A549 (cell line): ENCODE measurements around the gene SDSL. TPM values are rescaled to one million over a fixed set of nuclear protein-coding genes. Genes with fewer than 3 reads are reported as not detected.
A peak's percentile ranks its signal among the peaks of the same experiment; 100 is the strongest.

Source experiments
- ATAC-seq, 2 experiments: fragments of 200-7000 bp in 1 of 2; fragments of >200 bp in 1 of 2; cut with Nextera tagmentation in 1 of 2; cut with Tn5 transposase in 1 of 2; 3 replicates each; pipeline versions ENCODE4 v1.8.0 to v1.9.1; 2018 to 2020; ENCODE audit warnings: mild to moderate bottlenecking in 1 of 2, moderate library complexity in 1 of 2
- CTCF ChIA-PET: fragments of 300-600 bp; sonication (Branson Sonifier 250); formaldehyde crosslinking; extraction: SDS; loops from one replicate; lab custom pipeline; 2021; ENCODE audit warnings: antibody characterized with exemption, inconsistent platforms; lab: Yijun Ruan, JAX
- POLR2A ChIA-PET: fragments of 350-600 bp; formaldehyde crosslinking; extraction: SDS; loops from one replicate; lab custom pipeline; 2021; ENCODE audit warnings: antibody characterized with exemption, inconsistent platforms; lab: Yijun Ruan, JAX
- DNase-seq, 2 experiments: peaks; one replicate each; pipeline versions ENCODE4 v3.0.0 to v3.0.0-alpha.2; 2011 to 2016; ENCODE audit warnings: low read depth in 1 of 2, low spot score in 1 of 2
- FAIRE-seq: peaks from 2 replicates; lab custom pipeline; 2011; peaks lifted over from hg19 to GRCh38; lab: Jason Lieb, UNC
- H3K27ac ChIP-seq, 2 experiments: fragments of >200 bp; sonication (Bioruptor Twin); formaldehyde crosslinking; 3 replicates each; pipeline ENCODE4 v1.5.1; 2016 to 2017
- H3K4me1 ChIP-seq: fragments of >200 bp; sonication (Bioruptor Twin); formaldehyde crosslinking; 3 replicates; pipeline ENCODE4 v1.6.1; 2016
- H3K4me2 ChIP-seq: fragments of >200 bp; sonication (Bioruptor Twin); formaldehyde crosslinking; 3 replicates; pipeline ENCODE4 v1.6.1; 2016
- H3K4me3 ChIP-seq: fragments of >200 bp; sonication (Bioruptor Twin); formaldehyde crosslinking; 3 replicates; pipeline ENCODE4 v1.5.1; 2016
- H3K9me3 ChIP-seq: fragments of >200 bp; sonication (Bioruptor Twin); formaldehyde crosslinking; 3 replicates; pipeline ENCODE4 v1.6.1; 2016
- CHD4 ChIP-seq: fragments of 200-600 bp; sonication (generic); IDR thresholded peaks from 2 replicates; pipeline ENCODE4 v1.6.1; 2016; ENCODE audit warnings: antibody characterized with exemption, mild to moderate bottlenecking, borderline replicate concordance
- EHF ChIP-seq: fragments of 250-450 bp; sonication (Bioruptor Pico); IDR thresholded peaks from 2 replicates; pipeline ENCODE4 v1.5.0; 2020; ENCODE audit warnings: mild to moderate bottlenecking
- EHMT2 ChIP-seq: fragments of 200-600 bp; sonication (generic); IDR thresholded peaks from 2 replicates; pipeline ENCODE4 v1.6.1; 2016; ENCODE audit warnings: antibody characterized with exemption, low read depth, mild to moderate bottlenecking, moderate library complexity
- FOSL2 ChIP-seq, 2 experiments: fragments of 450-650 bp in 1 of 2; fragments of >200 bp in 1 of 2; sonication (Bioruptor Twin) in 1 of 2; formaldehyde crosslinking; IDR thresholded peaks; 2 replicates each; pipeline versions ENCODE4 v1.5.0 to v1.6.1; 2016 to 2020; ENCODE audit warnings: mild to moderate bottlenecking in 1 of 2, moderate library complexity in 1 of 2
- HOXB13 ChIP-seq: fragments of 250-450 bp; sonication (Bioruptor Pico); IDR thresholded peaks from 2 replicates; pipeline ENCODE4 v1.5.0; 2020; ENCODE audit warnings: low read depth, mild to moderate bottlenecking, moderate library complexity
- JUNB ChIP-seq: fragments of >200 bp; sonication (Bioruptor Twin); formaldehyde crosslinking; IDR thresholded peaks from 2 replicates; pipeline ENCODE4 v1.6.1; 2016
- KDM1A ChIP-seq: fragments of 200-600 bp; sonication (generic); IDR thresholded peaks from 2 replicates; pipeline ENCODE4 v1.6.1; 2016; ENCODE audit warnings: low read depth, mild to moderate bottlenecking
- MAZ ChIP-seq: fragments of 150-350 bp; IDR thresholded peaks from 2 replicates; pipeline ENCODE4 v1.6.1; 2014; ENCODE audit warnings: antibody characterized with exemption, low read depth, low read length, borderline replicate concordance
- NPAS2 ChIP-seq: fragments of 250-450 bp; sonication (Bioruptor Pico); IDR thresholded peaks from 2 replicates; pipeline ENCODE4 v1.8.0; 2022; ENCODE audit warnings: mild to moderate bottlenecking, moderate library complexity, borderline replicate concordance
- PHF8 ChIP-seq: fragments of 200-600 bp; sonication (generic); IDR thresholded peaks from 2 replicates; pipeline ENCODE4 v1.6.1; 2016; ENCODE audit warnings: low read depth, mild to moderate bottlenecking, antibody characterized with exemption, moderate library complexity, borderline replicate concordance
- POLR2AphosphoS2 ChIP-seq: conservative IDR thresholded peaks from 2 replicates; pipeline ENCODE4 v1.6.1; 2012; ENCODE audit warnings: low read length, improper control_type of control experiment, inconsistent platforms
- RARB ChIP-seq: fragments of 250-450 bp; sonication (Bioruptor Pico); IDR thresholded peaks from 2 replicates; pipeline ENCODE4 v1.8.0; 2021; ENCODE audit warnings: mild to moderate bottlenecking, moderate library complexity
- RNF2 ChIP-seq: fragments of 200-600 bp; sonication (generic); IDR thresholded peaks from 2 replicates; pipeline ENCODE4 v1.6.1; 2016; ENCODE audit warnings: low read depth, mild to moderate bottlenecking, antibody characterized with exemption, moderate library complexity, borderline replicate concordance
- SREBF2 ChIP-seq: fragments of 450-650 bp; IDR thresholded peaks from 2 replicates; pipeline ENCODE4 v1.6.1; 2014; ENCODE audit warnings: mild to moderate bottlenecking, moderate library complexity
- TFCP2L1 ChIP-seq: fragments of 250-450 bp; sonication (Bioruptor Pico); IDR thresholded peaks from 2 replicates; pipeline ENCODE4 v1.5.0; 2021; ENCODE audit warnings: mild to moderate bottlenecking
- ZSCAN20 ChIP-seq: fragments of 250-450 bp; sonication (Bioruptor Pico); IDR thresholded peaks from 2 replicates; pipeline ENCODE4 v1.8.0; 2022; ENCODE audit warnings: mild to moderate bottlenecking, moderate library complexity
- whole genome bisulfite sequencing: methylation state at CpG from one replicate; pipeline ENCODE4 v1.1.6; 2017; ENCODE audit errors: missing lambda C conversion rate; 5-methylcytosine and 5-hydroxymethylcytosine counted together
- polyA plus RNA-seq, 4 experiments: library from polyadenylated mRNA; depleted of rRNA in 3 of 4; stranded (reverse); fragments of >200 nt; fragmentation: RNase III in 1 of 4; extraction: RNeasy Plus Mini Kit Qiagen cat#74134 plus additional on column Dnase treatment in 1 of 4; gene quantifications; 2 replicates in 3 of 4; 3 replicates in 1 of 4; pipeline ENCODE4 v1.2.3, GENCODE V29; 2011 to 2017
- TF ChIP-seq, protein P1 (sequence below): fragments of 200-600 bp; sonication (generic); IDR thresholded peaks from 2 replicates; pipeline ENCODE4 v1.6.1; 2016; ENCODE audit warnings: antibody characterized with exemption, mild to moderate bottlenecking, moderate library complexity
- TF ChIP-seq, protein P2 (sequence below): fragments of 250-450 bp; sonication (Bioruptor Pico); IDR thresholded peaks from 2 replicates; pipeline ENCODE4 v1.5.0; 2020; ENCODE audit warnings: low read depth, mild to moderate bottlenecking, moderate library complexity
- TF ChIP-seq, protein P3 (sequence below): fragments of >200 bp; sonication (Bioruptor Twin); formaldehyde crosslinking; IDR thresholded peaks from 2 replicates; pipeline ENCODE4 v1.6.1; 2016
- TF ChIP-seq, protein P4 (sequence below): fragments of 150-350 bp; IDR thresholded peaks from 2 replicates; pipeline ENCODE4 v1.6.1; 2014; ENCODE audit warnings: low read depth, mild to moderate bottlenecking, low read length

The SDSL gene
- polyA plus RNA-seq, 2 of the 4 experiments (the other 2 are of a cell fraction), result 21.0 to 26.7 TPM

DNA sequence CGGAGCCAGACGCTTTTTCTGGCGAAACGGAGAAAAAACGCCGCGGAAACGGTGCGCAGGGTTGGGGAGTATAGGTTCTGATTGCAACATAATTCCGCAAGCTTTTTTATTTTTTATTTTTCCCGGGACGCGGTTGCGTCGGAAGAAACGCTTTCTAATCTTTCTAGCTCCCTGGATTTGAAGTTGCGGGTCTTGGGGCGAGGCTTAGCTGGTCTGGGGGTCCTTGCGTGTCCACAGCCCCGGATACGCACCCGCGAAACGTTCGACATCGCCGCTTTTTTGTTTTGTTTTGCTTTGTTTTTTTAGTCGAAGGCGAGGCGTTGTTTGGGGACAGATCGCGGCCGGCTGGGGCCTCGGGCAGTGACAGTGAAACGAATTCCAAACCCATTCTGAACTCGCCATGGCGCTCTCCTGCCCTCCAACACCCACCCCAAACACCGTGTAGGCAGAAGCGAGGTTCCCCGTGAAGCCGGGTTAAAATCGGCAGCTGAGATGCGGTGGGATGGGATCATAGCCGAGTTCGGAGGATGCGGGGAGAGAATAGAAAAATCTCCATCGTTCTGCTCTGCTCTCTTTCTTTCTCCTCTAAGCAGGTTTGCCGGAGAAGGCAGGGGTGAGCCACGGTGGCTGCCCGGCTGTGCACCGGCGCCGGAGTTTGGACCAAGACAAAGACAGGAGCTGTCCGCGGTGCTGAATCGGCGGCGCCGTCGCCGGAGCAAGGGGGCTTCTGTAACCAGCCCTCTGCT is 57.6 kb downstream of the SDSL start:
- H3K4me2 ChIP-seq, result no peak overlapping the region
- no peak for FAIRE-seq

GRCh38 chr12:113480336-113480971 is 58.3 kb downstream of the SDSL start:
- 13% methylated on average over 9 of the region's 9 CpGs for WGBS
- no peak overlapping the region for H3K4me3 ChIP-seq
- TF ChIP-seq ZSCAN20 (CRISPR knock-in tag), result no peak
- TF ChIP-seq, protein P1, sequence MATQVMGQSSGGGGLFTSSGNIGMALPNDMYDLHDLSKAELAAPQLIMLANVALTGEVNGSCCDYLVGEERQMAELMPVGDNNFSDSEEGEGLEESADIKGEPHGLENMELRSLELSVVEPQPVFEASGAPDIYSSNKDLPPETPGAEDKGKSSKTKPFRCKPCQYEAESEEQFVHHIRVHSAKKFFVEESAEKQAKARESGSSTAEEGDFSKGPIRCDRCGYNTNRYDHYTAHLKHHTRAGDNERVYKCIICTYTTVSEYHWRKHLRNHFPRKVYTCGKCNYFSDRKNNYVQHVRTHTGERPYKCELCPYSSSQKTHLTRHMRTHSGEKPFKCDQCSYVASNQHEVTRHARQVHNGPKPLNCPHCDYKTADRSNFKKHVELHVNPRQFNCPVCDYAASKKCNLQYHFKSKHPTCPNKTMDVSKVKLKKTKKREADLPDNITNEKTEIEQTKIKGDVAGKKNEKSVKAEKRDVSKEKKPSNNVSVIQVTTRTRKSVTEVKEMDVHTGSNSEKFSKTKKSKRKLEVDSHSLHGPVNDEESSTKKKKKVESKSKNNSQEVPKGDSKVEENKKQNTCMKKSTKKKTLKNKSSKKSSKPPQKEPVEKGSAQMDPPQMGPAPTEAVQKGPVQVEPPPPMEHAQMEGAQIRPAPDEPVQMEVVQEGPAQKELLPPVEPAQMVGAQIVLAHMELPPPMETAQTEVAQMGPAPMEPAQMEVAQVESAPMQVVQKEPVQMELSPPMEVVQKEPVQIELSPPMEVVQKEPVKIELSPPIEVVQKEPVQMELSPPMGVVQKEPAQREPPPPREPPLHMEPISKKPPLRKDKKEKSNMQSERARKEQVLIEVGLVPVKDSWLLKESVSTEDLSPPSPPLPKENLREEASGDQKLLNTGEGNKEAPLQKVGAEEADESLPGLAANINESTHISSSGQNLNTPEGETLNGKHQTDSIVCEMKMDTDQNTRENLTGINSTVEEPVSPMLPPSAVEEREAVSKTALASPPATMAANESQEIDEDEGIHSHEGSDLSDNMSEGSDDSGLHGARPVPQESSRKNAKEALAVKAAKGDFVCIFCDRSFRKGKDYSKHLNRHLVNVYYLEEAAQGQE, result peak; percentile 83
- TF ChIP-seq, all 56 proteins: peak for 1
- DNase-seq, result no peak
- Histone ChIP-seq H3K9me3 (no peaks in the 10 kb centered on the region), H3K27ac (no peak overlapping the region), H3K4me1 (no peaks in the 10 kb centered on the region), H3K4me2 (no peak overlapping the region)
- ATAC-seq, result no peak
- ChIA-PET POLR2A (no interaction called here), CTCF (interaction anchor here (0.7 to 3.8 kb wide), 4 partner anchors 11 to 39 kb away, joined by 3 to 12 read pairs (median 3); no protein-coding TSS in a partner anchor)
- FAIRE-seq, result no peak

More for the DNA sequence above, 57.6 kb downstream of the SDSL start:
- Histone ChIP-seq H3K27ac (no peak overlapping the region), H3K4me1 (no peaks in the 10 kb centered on the region), H3K9me3 (no peaks in the 10 kb centered on the region), H3K4me3 (no peak overlapping the region)
- TF ChIP-seq TFCP2L1 (CRISPR knock-in tag) (no peak), RNF2 (peak; percentile 37; the same call in 1 of the 2 replicates), EHMT2 (peak; percentile 87), EHF (CRISPR knock-in tag) (no peak), POLR2AphosphoS2 (no peak)
- TF ChIP-seq, protein P2, sequence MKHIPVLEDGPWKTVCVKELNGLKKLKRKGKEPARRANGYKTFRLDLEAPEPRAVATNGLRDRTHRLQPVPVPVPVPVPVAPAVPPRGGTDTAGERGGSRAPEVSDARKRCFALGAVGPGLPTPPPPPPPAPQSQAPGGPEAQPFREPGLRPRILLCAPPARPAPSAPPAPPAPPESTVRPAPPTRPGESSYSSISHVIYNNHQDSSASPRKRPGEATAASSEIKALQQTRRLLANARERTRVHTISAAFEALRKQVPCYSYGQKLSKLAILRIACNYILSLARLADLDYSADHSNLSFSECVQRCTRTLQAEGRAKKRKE, result no peak
- TF ChIP-seq, protein P1, result peak; percentile 97
- DNase-seq (no peak), ATAC-seq (peak in 1 of 2 experiments; percentile 51; a peak in 3 of 6 replicates)
- ChIA-PET CTCF (interaction anchor here (0.7 to 3.8 kb wide), 3 partner anchors 17 to 39 kb away, joined by 3 to 12 read pairs (median 3); no protein-coding TSS in a partner anchor), POLR2A (no interaction called here)
- 24% methylated on average over 60 of the region's 61 CpGs for WGBS

GRCh38 chr12:113482334-113482733 is 60.2 kb downstream of the SDSL start:
- no peaks in the 10 kb centered on the region for H3K4me1 ChIP-seq
- 3% methylated on average over 1 of the region's 1 CpG for WGBS
- H3K4me3 ChIP-seq, result no peak overlapping the region
- H3K4me2 ChIP-seq, result no peak overlapping the region
- no peak for ATAC-seq
- no peak for DNase-seq
- H3K27ac ChIP-seq, result no peak overlapping the region
- POLR2A ChIA-PET, result no interaction called here
- H3K9me3 ChIP-seq, result no peaks in the 10 kb centered on the region
- CTCF ChIA-PET, result interaction anchor here (3.2 kb wide), 1 partner anchor 21 kb away, joined by 10 read pairs; no protein-coding TSS in a partner anchor
- no peak for FAIRE-seq
- TF ChIP-seq NPAS2 (CRISPR knock-in tag) (no peak), FOSL2 (IDR thresholded peaks at IDR 0.05) (no peak), FOSL2 (CRISPR knock-in tag; IDR thresholded peaks at IDR 0.05) (no peak), RARB (no peak), PHF8 (no peak), ZSCAN20 (CRISPR knock-in tag) (no peak), KDM1A (no peak), HOXB13 (CRISPR knock-in tag) (no peak), MAZ (no peak), SREBF2 (no peak), TFCP2L1 (CRISPR knock-in tag) (no peak), JUNB (no peak), CHD4 (no peak)
- TF ChIP-seq, protein P3, sequence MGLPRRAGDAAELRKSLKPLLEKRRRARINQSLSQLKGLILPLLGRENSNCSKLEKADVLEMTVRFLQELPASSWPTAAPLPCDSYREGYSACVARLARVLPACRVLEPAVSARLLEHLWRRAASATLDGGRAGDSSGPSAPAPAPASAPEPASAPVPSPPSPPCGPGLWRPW, result no peak
- TF ChIP-seq, protein P4, sequence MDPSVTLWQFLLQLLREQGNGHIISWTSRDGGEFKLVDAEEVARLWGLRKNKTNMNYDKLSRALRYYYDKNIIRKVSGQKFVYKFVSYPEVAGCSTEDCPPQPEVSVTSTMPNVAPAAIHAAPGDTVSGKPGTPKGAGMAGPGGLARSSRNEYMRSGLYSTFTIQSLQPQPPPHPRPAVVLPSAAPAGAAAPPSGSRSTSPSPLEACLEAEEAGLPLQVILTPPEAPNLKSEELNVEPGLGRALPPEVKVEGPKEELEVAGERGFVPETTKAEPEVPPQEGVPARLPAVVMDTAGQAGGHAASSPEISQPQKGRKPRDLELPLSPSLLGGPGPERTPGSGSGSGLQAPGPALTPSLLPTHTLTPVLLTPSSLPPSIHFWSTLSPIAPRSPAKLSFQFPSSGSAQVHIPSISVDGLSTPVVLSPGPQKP, result no peak
